OCI-LY3 (cell line): ENCODE measurements around the gene ACAD9.

Experiments
- CTCF ChIP-seq: fragments of 200-600, 300-600 bp; sonication (generic); IDR thresholded peaks from 2 replicates; pipeline ENCODE4 v1.5.1; 2014; ENCODE audit warnings: antibody characterized with exemption, low read length, low read depth
- EZH2phosphoT487 ChIP-seq: fragments of 200-600 bp; shearing (Covaris generic); IDR thresholded peaks from 2 replicates; pipeline ENCODE4 v1.6.1; 2018; ENCODE audit warnings: antibody characterized with exemption, mixed run types, low read depth

GRCh38 chr3:128910006-128910405 lies 30.6 kb downstream of the ACAD9 start:
- TF ChIP-seq CTCF (no peak), EZH2phosphoT487 (no peak)
